HG03066 (cell line): Measurements from ENCODE around the gene NPAS3.

ENCODE experiments used
- ATAC-seq: cut with Tn5 transposase; IDR thresholded peaks from one replicate; pipeline ENCODE4 v1.9.1; 2021; ENCODE audit warnings: low read depth; ENCODE audit not compliant: unreplicated experiment

NPAS3 gene

DNA sequence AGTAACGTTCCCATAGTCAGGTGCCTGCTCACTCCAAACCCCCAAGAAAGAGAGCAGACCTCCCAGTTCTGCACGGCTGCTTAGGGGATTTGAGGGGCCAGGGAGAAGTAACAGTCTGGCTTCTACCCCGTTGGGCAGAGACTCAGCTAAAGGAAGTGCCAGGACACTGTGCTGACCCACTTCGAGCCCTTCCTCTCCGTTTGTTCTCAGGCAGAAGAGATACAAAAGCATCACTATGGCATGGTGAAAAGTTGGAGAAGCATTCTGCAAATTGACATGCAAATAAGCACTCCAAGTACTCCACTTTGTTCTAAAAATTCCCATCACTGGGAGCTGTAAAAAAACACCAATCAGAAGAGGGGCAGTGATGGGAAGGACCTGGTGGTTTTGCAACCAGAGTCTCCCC lies 773.1 kb downstream of the NPAS3 start:
- ATAC-seq: no peak

DNA sequence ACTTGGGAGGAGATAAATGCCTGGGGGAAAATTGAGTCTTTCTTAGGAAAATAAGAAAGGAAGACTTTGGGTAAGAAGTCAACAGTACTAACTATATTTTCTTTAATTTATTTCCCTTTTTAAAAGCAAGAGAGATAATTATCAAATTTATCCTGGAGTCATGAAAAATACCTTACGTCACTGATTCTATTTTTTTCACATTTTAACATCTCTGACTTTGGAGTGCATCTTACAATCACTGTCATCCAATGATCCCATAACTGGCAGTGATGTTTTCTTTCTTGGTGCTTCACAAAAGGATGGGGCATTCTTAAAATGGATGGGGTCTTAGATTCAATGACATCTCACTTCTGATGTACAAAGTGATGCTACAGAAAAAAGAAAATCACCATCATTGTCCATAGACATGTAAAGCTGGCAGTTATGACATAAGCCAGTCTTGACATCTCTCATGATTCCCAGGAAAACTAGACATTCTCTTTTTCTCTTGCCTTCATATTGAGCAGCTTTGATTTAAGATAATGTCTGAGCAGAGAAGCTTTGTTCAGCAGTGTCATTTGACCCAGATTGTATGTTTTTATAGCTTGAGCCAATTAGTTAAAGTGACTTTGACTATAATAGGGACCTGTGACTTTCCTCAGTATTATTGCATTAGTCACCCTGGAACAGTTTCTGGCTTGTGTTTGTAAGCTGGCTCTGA lies 776.0 kb downstream of the NPAS3 start:
- ATAC-seq: no peak

DNA sequence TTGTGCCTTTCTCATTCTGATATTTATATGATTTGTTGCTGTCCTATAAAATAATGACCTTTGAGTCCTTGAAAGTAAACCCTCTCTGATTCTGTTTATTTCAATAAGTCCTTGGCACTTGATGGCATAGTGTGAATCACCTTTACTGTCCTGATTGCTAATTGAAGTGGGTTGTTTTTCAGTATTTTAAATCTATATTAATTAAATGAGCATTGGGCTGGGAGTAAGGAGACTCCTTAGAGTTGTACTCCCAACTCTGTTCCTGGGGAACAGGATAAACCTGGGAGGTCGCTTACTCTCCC lies 776.5 kb downstream of the NPAS3 start:
- ATAC-seq: no peak

DNA sequence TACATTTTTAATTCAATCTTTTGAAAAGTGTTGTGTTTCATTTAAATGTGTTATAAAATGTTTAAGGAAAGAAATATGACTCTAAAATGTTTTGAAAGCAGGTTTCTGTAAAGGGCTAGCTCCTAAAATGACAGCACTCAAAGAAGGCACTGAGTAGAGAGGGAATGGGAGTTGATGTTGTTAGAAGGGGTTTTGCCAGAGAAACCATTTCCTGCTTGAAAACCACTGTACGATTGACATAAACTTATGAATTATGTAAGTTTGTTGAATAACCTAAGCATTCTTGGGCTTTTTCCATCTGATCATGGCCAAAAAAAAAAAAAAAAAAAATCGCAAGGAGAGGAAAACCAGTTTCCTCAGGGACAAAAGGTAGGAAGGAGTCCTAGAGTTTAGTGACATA lies 778.2 kb downstream of the NPAS3 start:
- no peak for ATAC-seq

DNA sequence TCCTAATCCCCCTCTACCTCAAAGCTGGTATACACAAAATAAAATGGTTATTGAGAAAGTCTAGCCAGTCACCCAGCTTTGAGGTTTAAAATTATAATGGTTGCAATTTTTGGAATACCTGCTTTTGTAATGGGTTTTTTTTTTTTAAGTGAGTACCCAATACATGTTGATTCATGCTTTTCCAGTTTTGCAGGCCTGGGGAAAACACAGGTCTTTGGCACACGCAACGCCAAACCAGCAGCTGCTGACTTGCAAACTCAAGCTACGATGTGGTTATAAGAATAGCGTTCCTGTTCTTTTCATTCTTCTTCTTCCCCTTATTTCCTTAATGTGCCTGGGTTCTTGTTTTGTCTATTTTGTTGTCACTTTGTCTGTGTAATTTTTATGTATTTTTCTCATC lies 779.2 kb downstream of the NPAS3 start:
- ATAC-seq: no peak

DNA sequence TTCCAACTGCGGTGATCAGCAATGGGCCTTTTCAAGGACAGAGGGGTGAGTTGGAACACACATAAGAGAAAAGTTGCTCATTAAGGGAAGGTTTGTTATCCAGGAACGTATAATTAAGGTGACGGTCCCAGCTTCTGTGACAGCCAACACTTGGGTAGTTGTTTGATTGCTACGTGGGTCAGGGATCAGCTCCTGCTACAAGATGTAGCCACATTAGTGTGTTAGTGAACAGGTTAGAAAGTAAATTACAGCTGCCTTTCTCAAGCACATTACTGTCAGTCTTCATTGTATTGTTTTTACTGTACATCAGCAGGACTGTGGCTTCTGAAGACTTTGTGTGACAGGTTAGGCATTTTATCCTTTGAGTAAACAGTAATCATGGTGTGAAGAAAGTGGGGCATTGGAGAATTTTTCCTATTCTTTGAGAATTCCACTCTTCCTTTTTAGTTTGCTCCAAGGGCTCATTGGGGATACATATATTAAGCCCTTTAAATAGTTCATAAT lies 781.7 kb downstream of the NPAS3 start:
- ATAC-seq: no peak

DNA sequence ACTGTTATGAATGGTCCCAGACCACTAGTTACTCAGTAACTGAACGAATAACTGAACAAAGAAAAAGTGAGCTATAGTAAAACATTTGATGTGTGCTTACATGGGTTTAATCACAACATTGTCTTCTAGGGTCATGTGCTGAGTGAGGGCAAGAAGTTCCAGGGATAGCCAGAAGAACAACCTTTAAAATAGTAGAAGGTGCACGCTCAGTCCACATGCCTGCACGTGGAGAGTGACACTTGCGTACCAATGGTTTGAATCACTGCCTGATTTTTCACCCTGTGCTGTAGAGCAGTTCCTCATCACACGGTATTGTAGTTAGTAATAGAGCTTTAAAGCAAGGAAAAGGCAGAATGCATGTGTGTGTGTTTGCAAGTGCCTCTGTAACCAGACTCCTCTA lies 788.0 kb downstream of the NPAS3 start:
- no peak for ATAC-seq

DNA sequence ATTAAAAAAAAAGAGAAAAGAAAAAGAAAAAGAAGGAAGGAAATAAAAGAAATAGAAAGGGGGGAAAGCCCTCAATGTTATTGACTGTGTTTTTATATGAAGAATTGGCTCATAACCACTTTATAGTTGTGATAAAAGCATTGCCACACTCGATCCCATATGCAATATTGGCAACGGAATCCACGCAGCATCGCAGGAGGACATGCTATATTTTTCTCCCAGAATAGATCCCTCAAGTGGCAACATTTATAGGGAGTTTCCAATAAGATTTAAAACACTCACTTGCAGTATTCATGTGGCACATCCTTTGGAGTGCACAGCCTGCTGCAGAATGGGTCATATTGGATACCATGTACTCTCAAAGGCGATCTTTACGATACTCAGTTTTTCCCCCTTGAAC lies 788.9 kb downstream of the NPAS3 start:
- ATAC-seq: no peak

DNA sequence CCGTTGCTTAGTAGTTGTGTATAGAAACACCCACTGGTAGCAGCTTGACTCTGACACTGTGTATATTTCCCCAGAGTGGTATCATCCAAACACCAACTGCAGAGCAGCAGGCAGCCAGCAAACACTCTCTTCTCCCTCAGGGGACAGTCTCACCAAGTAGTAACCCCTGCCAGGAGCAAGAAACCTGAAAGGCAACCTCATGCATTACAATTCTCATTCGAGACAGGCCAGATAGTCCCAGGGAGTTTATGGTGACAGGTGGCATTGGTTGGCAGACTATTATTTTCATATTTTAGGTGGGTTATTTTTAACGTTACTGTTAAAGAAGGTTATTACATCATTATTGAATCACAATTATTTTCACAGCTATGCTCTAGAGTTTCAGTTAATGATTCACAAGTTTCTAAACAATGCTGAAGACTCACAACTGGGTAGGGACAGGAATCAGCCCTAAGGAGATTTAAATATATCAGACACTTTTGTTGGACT lies 789.4 kb downstream of the NPAS3 start:
- ATAC-seq: no peak

DNA sequence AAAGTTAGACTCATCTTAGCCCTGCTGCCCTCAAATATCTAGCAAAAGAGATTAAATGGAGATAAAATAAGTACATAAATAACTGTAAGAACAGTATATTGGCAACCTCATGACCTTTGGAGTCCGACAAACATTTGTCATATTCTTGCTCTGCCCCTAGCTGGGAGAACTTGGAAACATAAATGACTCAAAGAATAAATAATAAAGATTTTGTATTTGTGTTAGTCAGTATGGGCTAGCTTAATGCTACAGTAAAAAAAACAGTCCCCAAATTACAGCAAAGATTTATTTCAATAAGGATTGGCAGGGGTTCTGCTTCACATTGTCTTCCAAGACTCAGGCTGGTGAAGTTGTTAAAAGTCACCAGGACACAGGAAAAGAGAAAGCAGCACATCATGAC lies 791.5 kb downstream of the NPAS3 start:
- ATAC-seq: no peak

DNA sequence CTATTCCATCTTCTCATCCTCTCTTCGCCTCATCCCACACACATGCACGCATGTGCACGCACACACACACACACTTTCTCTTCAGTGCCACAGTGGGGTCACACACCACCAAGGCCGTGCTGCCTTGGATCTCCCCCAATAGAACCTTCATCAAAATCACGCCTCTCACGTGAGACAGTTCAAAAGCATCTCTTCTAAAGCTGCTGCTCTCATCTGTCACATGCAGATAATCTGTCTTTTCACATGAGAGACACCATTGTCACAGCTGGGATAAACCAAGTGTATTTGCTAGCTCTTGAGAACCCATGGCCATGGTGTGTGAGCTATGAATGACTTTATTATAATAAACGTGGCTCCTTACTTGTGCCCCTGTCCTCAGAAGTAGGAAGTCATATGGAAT lies 793.5 kb downstream of the NPAS3 start:
- ATAC-seq: no peak

DNA sequence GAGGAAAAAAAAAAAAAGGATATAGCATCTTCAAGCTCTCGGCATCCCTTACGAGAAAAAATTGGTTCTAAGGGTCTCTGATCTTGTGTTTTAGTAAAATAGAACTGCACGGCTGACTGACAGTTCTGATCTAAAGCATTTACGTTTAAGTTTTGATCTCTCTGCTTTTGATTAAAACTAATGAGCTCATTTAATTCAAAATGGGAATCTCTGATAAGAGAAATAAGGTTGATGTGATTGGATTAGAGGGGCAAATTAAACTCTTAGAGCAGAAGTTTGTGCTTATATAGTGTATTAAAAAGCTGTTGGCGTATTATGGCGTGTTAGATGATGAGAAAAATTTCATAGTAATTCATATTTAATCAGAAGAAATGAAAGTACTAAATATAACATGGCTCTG lies 794.6 kb downstream of the NPAS3 start:
- no peak for ATAC-seq

DNA sequence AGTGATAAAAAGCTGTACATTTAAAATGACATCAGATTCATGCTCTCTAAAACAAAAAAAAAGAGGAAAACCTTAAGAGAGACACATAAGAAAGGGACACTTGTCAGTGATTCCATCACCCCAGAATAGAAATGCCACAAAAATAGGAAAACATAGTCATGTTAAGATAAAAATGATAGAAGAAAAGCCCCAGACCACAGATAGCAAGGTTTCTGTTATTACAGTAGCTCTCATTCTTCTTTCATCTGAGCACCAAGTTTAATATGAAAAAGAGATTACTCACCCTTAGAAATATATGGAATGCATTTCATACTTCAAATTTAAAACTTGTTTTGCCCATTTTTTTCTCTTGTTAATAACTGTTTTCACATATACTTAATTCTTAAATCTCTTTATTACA lies 795.0 kb downstream of the NPAS3 start:
- ATAC-seq: no peak

DNA sequence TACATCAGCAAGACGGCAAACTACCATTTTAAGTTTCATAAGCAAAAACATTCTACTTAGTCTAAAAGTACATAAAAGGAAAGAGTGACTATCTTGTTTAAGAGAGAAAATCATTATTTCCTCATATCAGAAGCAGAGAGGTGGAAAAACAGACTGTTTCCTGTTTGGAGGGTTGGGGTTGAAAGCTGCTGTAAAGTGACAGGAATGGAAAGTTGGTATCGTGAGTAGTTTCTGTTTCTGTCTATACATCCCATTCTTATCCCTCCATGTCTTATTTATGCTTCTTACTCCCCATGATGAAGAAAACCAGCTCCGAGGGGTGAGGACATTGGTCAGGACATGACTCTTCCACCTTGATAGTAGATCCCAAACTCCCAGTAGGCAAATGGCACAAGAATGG lies 795.7 kb downstream of the NPAS3 start:
- no peak for ATAC-seq

DNA sequence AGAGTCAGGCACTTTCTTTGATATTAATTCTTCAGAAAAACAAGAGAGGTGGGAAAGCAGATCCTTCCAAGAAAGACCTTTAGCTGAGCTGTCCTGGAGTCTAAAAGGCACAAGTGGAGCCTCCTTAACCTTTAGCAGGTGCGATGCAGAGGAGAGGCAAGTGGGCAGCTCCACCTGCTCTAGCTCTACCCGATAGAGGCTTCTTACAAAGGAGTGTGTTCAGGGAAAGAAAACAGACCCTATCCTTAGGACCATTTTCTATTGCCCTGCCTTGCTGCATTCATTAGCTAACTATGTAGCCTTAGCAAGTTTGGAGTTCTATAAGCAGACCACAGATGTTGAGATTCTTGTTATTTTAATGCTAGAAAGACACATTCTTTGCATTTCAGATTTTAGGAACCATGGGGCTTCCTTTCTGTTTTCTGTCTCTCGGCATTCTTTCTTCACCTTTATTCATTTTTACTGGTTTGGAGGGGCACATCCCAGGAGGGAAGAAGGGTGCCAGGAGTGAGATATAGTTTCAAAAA lies 797.7 kb downstream of the NPAS3 start:
- ATAC-seq: no peak

DNA sequence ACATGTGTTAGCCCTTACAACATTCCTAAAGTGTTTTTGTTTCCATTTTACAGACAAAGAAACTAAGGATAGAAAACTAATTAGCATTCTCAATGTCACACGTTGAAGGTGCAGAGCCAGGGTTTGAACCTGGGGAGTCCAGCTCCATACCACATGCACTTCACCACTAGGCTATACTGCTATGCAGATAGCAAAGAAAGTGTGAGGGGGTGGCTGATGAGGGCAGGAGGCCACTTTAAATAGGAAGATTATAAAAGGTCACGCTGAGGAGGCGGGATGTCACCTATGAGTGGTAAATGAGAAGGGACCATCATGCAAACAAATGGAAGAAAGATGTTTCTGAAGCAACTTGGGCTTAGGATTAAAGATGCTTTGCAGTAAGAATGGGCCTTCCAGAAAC lies 798.3 kb downstream of the NPAS3 start:
- no peak for ATAC-seq

DNA sequence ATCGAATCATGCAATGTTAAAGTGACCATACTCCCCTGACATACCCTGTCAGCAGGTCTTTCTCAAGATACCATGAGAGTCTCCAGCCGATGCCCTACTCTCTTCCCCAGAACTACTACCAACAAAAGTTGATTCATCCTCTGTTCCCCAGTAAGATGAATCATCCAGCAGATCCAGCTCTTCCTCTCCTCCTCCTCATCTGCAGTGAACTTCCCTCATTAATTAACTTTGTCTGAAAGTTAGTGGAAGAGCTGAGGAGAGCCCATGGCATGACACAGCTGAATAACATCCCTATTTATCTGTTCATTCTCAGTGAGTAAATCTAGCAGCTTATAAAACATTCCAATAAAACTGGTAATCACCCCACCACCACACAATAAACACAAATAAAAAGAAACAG lies 798.8 kb downstream of the NPAS3 start:
- no peak for ATAC-seq

DNA sequence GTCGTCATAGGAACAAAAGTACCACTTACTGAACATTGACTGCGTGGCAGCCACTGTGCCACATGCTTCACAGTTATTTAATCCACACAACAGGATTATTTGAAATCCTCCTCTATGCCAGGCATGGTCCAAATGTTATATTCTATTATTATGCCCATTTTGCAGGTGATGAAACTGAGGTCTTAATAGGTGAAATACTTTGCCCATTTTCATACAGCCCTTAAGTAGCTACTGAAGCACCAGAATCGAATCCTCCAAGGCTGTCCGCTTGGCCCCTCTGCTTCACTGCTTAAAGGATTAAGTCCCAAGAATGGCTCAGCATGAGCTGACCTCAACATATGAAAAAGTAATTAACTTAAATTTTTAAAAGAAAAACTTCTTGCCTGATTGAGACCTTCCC lies 799.4 kb downstream of the NPAS3 start:
- ATAC-seq: no peak

DNA sequence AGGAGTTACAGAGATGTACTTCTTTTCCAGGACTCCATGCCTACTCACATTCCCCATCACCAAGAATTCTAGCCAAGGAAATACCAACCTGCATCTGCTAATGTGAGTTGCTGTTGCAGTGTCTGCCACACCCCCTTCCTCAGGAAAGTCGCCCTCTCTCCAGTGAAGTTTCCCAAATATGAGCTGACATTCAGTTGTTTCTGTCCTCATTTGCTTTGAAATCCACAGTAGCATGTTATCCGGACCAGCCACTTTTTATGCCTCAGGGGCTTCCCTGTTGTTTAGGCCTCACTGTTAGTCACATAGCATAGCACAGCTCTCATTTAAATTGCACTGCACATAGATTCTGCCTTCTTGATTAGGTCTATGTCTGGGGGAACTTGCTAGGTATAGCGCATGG lies 799.8 kb downstream of the NPAS3 start:
- no peak for ATAC-seq

DNA sequence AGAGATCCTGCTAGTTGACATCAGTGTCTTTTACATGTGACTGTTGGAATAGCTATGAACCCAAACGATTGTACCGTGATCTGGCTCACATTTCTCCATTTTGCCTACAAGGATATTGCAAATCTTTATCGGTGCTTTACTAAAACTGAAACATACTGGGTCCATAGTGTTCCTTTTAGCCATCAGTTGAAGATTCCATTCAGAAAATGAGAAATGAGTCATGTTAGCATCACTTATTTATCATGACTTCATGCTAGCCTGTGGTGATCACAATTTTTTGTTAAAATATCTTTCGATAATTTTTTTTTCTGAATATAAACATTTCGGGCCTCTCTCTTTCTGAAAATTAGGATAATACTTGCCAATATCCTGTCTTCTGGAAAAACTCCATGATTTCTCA lies 801.9 kb downstream of the NPAS3 start:
- ATAC-seq: no peak

DNA sequence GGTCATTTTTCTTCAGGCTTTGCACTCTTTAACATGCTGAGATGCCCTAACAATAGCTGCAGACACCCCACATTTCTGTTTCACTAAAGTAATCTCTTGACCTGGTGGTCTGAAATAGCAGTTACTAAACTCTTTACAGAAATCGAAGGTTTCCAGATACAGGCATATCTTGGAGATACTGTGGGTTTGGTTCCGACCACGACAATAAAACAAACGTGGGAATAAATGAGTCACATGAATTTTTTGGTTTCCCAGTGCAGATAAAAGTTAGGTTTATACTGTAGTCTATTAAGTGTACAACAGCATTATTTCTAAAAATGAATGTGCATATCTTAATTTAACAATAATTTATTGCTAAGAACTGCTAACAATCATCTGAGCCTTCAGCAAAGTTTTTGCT lies 803.5 kb downstream of the NPAS3 start:
- ATAC-seq: no peak

DNA sequence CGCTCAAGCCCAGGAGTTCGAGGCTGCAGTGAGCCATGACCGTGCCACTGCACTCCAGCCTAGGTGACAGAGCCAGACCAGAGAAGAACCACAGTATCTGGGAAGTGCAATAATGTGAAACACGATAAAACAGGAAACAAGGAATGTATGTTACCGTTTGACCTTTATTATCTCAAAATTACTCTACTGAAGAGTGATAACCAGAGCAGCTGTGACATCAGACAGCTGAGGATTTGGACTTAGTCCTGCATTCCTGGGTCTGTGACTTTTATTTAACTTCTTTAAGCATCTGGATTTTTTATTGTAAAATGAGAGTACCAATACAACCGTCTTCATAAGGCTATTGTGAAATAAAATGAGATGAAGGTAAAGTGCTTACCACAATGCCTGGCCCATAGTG lies 806.5 kb downstream of the NPAS3 start:
- ATAC-seq: no peak

DNA sequence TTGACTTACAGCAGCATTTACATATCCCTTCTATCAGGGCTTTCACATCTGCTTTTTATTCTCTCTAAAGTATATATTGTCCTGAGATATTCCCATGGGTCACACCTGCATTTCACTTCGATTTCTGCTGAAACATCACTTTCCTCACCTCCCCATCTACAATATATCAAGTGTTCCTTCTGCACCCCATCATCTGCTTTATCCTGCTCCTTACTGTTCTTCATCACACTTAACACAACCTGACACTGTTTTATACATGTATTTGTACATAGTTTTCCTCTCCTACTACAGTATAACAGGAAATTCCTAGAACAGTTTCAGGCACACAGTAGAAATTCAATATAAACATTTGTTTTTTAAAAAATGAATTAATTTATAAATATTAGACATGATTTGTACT lies 809.1 kb downstream of the NPAS3 start:
- no peak for ATAC-seq
